ENCODE measurements around the gene INF2.

INF2 gene

DNA sequence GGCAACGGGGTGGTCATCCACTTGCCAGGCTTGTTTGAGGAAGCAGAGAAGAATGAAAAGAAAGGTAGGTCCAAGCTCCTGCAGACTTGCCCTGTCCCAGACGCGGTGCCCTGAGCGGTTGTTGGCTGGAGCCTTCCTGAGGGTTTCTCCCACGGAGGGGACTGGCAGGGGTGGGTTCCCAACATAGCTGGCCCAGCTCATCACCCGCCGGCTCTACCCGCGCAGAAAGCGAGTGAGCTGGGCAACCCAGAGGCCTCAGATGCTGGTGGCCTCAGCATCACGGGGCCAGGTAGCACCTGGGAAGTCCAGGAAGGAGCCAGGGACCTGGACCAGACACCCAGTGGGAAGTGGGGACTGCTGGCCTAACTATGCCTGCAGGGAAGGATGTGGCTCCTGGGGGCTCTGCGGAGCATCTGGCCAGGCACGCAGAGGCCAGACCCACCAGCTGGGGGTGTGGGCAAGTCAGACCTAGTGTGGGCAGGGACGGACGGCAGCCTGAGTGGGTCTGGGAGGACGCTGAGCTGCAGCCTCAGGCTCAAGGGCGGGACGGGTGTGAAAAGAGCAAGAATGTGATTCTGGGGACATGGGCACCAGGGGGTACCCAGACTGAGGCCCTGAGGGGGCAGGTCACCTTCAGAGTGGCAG lies 49.1 kb downstream of the INF2 start:
- TF ChIP-seq ZNF274 (IDR thresholded peaks at IDR 0.05; ENCODE audit: low read depth, low read length) = no peak
- H3K4me3 ChIP-seq (ENCODE audit: low read length) = no peak overlapping the region

DNA sequence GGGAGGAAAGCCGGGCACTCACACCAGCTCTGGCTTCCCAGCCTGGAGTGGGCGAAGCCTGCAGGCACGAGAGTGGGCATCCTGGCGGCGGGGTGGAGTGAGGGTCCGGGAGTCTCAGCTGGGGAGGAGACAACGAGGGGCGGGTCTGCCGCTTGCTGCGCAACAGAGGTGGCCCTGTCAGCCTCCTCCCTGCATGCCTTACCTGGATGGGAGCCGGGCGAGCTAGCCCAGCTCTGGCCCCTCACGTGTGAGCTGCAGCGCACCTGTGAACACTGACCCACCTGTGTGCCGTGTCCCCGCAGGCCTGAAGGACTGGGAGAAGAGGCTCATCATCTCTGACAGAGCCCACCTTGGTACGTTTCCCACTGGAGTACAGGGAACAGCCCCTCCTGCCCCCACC lies 49.6 kb downstream of the INF2 start:
- no peak for TF ChIP-seq ZNF274 (IDR thresholded peaks at IDR 0.05; ENCODE audit: low read depth, low read length)
- H3K4me3 ChIP-seq (ENCODE audit: low read length) = no peak overlapping the region

DNA sequence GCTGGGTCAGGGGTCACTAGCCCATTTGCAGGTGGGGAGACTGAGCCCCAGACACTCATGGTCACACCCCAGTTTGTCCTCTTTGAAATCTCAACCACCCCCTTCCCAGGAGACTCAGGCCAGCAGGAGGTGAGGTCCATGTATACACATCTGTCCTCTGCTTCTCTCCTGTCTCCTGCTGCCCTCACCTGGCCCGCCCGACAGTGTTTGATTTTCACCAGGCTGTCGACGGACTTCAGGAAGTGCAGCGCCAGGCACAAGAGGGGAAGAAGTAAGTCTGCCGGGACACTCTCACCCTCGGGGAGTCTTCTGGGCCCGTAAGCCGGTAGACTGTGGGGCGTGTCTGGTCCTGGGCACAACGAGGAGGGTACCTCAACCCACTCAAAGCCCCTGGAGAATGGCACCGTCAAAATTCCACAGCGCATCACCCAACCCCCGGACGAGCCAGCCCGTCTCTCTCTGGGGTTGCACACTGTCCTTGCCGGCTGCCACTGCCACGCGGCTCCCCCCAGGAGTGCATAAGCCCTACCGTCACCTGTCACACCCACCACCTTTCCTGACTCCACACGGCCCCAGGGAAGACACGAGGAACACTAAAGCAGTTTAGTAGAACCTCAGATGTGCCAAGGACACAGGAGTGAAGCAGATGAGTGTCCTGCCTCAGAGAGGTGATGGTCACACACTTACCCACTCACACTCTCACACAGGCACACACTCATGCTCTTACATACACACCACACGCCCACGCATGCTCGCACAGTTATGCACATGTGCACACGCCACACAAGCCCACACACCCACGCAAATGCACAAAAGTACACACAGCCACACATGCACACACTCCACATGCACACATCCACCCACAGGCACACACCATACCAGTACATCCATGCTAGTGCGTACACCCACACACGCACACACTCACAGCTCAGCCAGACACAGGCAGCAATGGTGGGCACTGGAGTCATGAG lies 50.4 kb downstream of the INF2 start:
- H3K4me3 ChIP-seq (ENCODE audit: low read length) = no peak overlapping the region
- no peak for TF ChIP-seq ZNF274 (IDR thresholded peaks at IDR 0.05; ENCODE audit: low read depth, low read length)

DNA sequence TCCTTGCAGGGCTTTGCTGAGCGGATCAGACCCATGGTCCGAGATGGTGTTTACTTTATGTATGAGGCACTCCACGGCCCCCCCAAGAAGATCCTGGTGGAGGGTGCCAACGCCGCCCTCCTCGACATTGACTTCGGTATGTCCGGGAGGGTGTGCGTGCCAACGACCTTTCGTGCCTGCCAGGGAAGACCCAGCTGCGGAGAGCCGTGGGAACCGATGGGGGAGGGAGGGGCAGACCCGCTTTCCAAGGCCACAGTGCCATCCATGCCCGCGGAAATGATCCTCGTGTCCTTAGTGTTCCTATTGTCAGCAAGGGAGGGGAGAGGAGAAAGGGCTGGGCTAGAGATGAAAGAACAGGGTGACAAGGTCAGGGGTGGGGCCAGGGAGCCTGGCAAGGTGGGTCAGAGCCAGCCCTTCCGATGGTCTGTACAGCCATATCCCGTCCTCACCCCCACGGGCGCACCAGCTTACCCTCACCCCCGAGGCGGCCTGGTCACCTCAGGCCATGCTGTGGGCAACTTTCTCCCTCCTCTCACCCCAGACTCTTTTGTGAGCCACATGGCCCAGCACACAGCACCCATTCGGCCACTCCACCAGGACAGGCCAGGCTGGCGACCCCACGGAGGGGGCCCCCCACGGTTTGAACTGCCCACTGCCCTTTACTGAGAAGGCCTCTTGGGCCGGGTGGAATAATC lies 51.8 kb downstream of the INF2 start:
- H3K4me3 ChIP-seq (ENCODE audit: low read length) = no peak overlapping the region
- no peak for TF ChIP-seq ZNF274 (IDR thresholded peaks at IDR 0.05; ENCODE audit: low read depth, low read length)

DNA sequence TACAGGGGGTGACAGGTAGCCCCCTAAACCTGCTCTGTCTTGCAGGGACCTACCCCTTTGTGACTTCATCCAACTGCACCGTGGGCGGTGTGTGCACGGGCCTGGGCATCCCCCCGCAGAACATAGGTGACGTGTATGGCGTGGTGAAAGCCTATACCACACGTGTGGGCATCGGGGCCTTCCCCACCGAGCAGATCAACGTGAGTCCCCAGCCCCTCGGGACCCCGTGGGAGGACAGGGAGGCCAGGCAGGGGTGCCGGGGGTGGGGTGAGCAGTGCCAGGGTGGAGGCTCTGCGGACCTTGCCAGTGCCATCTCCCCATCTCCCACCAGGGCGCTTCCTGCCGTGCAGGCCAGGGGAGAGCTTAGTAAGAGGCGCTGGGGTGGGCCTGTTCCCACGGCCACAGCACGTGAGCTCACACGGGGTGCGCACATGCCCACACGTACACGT lies 52.4 kb downstream of the INF2 start:
- TF ChIP-seq ZNF274 (IDR thresholded peaks at IDR 0.05; ENCODE audit: low read depth, low read length) = no peak
- H3K4me3 ChIP-seq (ENCODE audit: low read length) = no peak overlapping the region

DNA sequence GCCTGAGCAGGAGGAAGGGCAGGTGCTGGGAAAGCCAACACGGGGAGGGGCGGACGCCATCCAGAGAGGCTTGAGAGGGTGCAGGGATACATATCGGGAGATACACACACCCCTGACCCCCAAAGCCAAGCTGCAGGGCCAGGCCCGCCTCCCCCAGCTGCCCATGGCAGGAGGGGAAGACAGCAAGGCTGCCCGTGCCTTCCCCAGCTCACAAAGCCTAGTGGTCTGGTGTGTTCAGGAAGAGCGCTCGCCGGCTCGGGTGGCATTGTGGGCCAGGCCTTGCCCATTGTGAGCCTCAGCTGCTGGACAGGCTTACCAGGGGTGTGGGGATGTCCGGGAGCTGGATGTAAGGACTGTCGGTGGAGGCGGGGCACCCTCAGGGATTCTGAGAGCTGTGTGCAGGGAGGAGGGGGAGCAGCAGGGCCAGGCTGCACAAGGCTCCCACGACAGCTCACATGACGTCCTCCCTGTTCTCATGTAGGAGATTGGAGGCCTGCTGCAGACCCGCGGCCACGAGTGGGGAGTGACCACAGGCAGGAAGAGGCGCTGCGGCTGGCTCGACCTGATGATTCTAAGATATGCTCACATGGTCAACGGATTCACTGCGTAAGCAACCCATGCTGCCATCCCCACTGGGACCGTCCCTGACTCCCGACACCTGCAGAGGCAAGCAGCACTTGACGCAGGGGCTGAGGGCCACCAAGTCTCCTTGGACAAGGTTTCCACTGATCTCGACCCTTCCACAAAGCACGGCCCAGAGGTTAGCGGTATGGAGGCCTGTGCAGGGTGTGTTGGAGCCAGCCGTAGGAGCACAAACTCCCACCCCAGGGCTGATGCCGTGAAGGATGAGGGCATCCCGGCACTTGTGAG lies 53.4 kb downstream of the INF2 start:
- no peak for TF ChIP-seq ZNF274 (IDR thresholded peaks at IDR 0.05; ENCODE audit: low read depth, low read length)
- no peak overlapping the region for H3K4me3 ChIP-seq (ENCODE audit: low read length)

DNA sequence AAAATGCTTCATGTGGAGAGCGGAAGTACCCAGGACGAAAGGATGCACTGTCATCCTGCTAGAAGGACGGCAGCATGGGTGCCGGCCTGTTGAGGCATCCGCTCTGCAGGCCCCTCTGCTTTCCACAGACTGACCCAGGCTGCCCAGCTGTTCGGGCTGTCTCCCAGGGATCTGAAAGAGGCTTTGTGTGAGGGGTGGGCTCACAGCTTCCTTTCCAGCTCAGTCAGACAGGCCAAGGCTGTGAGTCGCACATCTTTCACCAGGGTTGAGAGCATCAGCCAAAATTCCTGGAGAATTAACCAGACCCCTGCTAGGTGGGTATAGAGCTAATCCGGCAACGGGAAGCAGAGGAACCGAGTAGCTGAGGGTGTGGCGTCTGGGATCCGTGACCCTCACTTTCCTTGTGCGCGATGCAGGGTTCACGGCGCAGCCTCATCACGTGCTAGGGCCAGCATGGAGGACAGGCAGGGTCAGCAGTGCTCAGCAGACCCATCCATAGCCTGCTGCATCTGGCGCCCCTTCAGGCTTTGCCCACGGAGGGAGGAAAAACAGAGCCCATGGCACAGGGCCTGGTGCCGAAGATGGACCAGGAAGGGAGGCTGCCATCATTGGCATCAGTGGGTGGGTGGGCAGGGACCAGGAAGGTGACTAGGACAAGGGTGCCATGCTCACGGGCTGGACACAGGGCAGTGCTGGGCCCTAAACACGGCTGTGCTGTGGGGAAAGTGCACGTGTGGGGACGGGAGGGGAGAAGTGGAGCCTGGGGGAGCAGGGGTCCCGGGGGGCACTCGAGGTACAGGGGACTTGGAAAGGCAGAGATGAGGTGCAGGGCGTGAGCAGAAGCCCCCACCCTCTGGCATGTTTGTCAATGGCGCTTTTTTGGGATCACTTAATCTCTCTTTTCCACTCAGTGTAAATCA lies 54.3 kb downstream of the INF2 start:
- TF ChIP-seq ZNF274 (IDR thresholded peaks at IDR 0.05; ENCODE audit: low read depth, low read length) = no peak
- no peak overlapping the region for H3K4me3 ChIP-seq (ENCODE audit: low read length)

DNA sequence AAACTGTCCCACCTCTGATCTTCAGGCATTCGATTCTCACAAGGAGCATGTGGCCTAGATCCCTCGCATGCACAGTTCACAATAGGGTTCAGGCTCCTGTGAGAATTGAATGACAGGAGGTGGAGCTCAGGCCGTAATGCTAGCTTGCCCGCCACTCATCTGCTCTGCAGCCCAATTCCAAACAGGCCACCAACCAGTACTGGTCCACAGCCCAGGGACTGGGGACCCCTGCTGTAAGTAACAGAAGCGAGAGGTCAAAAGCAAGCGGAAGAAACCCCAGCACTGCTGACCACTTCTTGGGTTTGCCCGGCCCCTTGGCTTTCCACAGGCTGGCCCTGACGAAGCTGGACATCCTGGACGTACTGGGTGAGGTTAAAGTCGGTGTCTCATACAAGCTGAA lies 55.1 kb downstream of the INF2 start:
- no peak overlapping the region for H3K4me3 ChIP-seq (ENCODE audit: low read length)
- TF ChIP-seq ZNF274 (IDR thresholded peaks at IDR 0.05; ENCODE audit: low read depth, low read length) = no peak

DNA sequence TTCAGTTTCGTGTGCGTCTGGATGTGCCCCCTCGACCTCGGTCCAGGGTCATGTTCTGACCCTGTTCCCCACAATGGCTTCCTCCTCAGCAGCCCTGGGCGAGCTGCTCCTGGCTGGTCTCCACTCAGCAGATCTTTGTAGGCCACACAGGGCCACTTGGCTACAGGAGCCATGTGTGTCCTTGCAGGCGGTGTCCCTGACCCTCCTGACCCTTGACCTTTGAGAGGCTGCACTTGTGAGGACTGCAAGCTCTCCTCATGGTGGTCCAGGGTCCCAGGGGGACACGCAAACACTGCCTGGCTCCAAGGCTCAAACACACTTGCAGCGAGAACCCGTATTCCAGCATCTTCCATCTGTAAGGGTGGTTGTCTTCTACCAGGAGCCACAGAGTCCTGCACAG lies 56.0 kb downstream of the INF2 start:
- no peak for TF ChIP-seq ZNF274 (IDR thresholded peaks at IDR 0.05; ENCODE audit: low read depth, low read length)
- H3K4me3 ChIP-seq (ENCODE audit: low read length) = no peak overlapping the region

DNA sequence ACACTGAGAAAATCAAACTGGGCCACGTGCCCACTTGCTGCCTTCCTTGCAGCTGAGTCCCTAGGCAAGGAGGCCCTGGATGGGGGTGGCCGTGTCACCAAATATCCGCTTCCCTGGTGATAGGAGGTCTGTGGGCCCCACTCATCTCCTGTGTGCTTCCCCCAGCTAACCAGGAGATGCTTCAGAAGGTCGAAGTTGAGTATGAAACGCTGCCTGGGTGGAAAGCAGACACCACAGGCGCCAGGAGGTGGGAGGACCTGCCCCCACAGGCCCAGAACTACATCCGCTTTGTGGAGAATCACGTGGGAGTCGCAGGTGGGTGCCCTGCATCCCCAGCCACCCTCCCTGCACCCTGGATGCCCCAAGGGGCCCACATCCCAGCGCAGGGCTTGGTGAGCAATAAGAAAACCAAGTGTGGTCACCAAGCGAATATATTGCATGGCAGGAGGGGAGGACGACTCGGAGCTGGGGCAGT lies 56.7 kb downstream of the INF2 start:
- no peak for TF ChIP-seq ZNF274 (IDR thresholded peaks at IDR 0.05; ENCODE audit: low read depth, low read length)
- H3K4me3 ChIP-seq (ENCODE audit: low read length) = no peak overlapping the region

DNA sequence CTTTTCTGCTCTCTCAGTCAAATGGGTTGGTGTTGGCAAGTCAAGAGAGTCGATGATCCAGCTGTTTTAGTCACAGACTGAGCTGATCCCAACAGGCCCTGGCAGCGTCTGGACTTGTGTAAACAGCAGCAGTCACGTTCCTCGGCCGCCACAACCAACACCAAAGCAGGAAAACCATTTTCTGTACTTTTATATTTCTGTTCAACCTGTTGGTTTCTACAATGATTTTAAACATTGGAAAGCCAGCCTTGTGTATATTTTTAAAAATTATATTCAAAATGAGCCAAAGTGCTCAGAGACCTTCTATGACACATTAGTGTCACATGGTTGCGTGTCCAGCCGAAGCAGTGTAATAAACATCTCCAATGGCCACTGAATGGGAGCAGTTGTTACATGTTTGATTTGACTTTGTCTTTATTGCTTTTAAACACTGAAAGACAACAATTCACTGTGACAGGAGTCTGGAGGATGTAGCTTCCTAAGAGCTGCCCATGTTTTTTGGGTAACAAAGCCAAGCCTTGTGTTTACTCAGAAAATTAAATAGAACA lies 57.6 kb downstream of the INF2 start:
- H3K4me3 ChIP-seq (ENCODE audit: low read length) = no peak overlapping the region

DNA sequence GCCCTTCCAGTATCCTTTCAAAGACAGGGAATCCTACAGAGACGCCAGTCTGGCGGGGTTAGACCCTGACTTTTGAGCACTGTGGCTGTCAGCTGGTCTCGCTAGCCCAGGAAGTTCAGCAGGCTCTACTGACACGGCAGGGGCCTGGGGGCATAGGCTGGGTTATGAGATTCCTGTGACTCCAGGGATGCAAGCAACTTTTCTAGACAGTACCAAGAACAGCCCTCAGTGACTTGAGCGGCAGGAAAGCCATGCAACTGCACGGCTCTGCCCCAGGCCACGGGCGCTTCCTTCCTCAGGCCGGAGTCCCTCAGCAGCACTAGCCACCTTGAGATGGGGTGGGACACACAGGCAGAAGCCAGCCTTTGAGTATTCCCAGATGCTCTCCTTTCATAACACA lies 58.5 kb downstream of the INF2 start:
- no peak overlapping the region for H3K4me3 ChIP-seq (ENCODE audit: low read length)
- no peak for TF ChIP-seq ZNF274 (IDR thresholded peaks at IDR 0.05; ENCODE audit: low read depth, low read length)

More for the DNA sequence above, 57.6 kb downstream of the INF2 start:
- TF ChIP-seq ZNF274 (IDR thresholded peaks at IDR 0.05; ENCODE audit: low read depth, low read length) = no peak
